Left renal pelvis (tissue), 4 donors: ENCODE data around the gene TMEM258. TPM values are rescaled to one million over a fixed set of nuclear protein-coding genes. Genes with fewer than 3 reads are reported as not detected.

ENCODE experiments used
- DNase-seq, 4 donors: peaks; one replicate each; pipeline ENCODE4 v3.0.0-alpha.2; 2013; ENCODE audit warnings: low read depth in 4 of 4, low spot score in 3 of 4
- polyA plus RNA-seq, 4 donors: library from polyadenylated mRNA; unstranded; fragments of 120-200 nt; gene quantifications; one replicate each; pipeline ENCODE4 v1.2.1, GENCODE V29; 2013; ENCODE audit not compliant: insufficient read length in 4 of 4

Gene TMEM258
- polyA plus RNA-seq, 4 donors, result 169 to 174 (median 172) TPM

DNA sequence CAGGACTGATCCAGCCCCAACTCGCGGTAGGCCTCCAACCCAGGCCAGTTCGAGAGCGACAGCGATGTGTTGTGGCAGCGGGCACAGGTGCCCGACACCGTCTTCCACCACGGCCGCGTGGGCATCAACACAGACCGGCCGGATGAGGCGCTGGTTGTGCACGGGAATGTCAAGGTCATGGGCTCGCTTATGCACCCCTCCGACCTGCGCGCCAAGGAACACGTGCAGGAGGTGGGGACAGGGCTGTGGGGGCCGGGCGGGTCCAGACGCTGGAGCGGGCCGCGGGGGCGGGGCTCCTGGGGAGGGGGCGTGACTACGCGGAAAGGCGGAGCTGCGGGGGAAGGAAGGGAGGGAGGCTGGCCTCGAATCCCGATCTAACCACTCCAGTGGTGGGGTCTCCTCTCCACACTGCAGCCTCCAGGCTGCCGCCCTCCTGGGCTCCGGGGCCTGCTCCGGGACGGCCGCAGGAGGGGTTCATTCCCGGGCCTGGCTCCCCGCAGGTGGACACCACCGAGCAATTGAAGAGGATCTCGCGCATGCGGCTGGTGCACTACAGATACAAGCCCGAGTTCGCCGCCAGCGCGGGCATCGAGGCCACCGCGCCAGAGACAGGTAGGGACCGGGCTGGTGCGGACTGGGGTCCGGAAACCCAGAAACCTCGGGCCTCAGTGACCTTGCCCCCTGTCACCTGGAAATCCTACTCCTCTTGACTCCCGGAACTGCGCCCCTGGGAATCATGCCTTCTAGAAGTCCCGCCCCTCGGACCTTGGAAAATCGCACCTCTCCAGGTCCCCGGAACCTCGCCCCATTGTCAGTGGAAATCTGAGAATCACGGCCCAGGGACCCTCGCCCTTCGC, 14.9 kb downstream of the TMEM258 start:
- DNase-seq, result no peak

DNA sequence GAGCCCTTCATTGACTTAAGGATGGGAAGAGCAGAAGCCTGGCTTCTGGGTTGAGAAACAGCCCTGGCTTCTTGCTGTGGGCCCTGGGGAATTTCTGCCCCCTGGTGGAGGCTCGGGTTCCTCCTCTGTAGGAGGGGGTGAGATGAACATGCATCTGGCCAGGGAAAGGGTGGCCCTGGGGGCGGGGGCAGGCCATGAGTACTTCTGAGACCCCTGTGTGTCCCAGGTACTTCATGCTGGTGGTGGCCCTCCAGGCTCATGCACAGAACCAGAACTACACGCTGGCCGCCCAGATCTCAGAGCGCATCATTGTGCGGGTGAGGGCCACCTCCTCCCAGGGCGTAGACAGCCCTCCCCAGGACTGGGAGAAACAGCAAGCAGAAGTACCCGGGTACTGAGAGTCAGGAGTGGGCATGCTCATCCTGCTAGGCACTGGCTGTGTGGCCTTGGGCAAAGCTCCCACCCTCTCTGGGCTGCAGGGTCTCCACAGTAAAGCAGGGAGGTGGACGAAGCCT, 15.8 kb downstream of the TMEM258 start:
- DNase-seq, result no peak

- no peak for DNase-seq
These were observed 16.5 kb downstream of the TMEM258 start for GRCh38 chr11:61775606-61776554.

DNA sequence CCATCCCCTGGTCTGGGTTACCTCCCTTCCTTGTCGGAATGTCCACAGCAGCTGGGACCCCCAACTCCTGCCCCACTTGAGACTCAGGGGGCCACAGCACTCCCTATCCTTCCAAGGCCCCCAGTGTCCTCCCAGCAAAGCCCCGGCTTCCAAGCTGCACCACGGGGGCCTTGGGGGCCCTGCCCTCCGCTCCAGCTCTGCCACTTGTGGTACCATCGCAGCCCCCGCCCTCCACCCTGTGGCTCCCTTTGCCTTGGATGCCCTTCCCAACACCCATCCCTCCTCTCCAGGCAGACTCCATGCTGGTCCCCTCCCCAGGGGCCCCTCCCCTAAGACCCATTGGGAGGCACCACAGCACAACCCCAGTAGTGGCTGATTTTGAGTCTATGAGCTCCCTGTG, 17.3 kb downstream of the TMEM258 start:
- no peak for DNase-seq

GRCh38 chr11:61774411-61774810, 18.0 kb downstream of the TMEM258 start:
- no peak for DNase-seq

DNA sequence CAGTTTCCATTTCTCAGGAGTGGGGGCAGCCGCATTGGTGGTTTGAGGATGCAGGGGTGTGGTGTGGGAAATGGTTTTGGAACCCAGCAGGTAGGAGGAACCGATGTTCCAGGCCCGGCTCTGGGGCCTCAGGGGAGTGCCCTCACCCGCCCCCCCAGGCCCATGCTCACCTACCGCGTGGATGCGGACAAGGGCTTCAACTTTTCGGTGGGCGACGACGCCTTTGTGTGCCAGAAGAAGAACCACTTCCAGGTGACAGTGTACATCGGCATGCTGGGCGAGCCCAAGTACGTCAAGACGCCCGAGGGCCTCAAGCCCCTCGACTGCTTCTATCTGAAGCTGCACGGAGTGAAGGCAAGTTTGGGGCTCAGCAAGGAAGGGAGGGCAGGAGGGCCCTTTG, 18.6 kb downstream of the TMEM258 start:
- DNase-seq, result no peak

DNA sequence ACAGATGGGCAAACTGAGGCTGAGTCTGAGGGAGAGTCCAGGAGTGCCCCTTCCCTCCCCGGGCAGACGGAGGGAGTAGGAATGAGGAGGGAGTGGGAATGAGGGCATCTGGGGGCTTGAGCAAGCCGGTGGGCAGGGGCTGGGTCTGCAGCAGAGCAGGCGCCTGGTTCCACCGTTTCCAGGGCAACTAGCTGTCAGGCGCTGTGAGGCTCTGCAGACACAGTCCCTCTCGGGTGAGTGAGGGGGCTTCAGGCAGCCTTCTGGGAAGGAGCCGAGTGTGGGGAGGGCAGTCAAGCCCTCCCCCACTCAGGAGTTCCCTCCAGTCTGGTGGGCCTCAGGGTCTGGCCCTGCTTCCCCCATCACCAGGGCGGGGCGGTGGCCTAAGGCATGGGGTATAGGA, 19.0 kb downstream of the TMEM258 start:
- no peak for DNase-seq

DNA sequence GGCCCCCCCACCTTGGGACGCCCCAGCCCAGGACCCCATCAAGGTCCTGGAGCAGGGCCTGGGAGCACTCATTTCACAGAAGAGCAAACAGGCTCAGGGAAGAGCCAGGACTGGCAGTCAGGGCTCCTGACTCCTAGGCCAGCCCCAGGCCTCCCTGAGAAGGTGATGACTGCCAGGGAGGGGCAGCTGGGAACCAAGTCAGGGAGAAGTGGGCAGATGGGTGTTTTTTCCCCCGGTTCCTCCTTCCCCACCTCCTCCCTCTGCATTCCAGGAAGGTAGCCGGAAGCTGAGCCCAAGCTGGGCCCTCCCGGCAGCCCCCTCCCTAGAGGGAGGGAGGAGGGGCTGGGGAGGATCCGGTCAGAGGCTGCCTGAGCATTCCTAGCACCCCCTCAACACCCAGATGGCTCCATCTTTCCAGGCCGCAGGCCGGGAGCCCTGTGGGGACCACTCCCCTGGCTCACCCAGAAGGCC, 20.4 kb downstream of the TMEM258 start:
- DNase-seq, result no peak

GRCh38 chr11:61771195-61771894, 21.1 kb downstream of the TMEM258 start:
- no peak for DNase-seq

DNA sequence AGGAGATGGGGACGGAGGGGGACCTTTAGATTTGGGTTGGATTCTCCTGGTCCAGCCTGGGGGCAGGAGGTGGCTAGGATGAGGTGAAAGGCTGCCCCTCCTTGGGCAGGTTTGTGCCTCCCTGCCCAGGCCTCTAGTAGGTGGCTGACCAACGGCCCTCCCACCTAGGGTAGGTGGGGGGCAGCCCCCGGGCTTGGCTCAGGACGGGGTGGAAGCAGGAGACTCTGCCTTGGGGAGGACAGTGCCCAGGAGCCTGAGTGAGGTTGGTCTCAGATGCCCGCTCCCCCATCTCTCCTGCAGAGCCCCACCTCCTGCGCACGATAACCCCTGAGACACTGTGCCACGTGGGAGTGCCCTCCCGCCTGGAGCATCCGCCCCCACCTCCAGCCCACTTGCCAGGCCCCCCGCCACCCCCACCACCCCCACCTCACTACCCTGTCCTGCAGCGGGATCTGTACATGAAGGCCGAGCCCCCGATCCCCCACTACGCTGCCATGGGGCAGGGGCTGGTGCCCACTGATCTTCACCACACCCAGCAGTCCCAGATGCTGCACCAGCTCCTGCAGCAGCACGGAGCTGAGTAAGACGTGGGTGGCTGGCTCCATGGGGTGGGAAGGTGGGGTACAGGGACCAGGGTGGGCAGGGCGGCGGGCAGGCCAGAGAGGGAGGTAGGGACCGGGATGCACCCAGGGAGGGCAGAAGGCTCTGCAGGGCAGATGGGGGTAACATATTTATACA, 22.3 kb downstream of the TMEM258 start:
- no peak for DNase-seq

DNA sequence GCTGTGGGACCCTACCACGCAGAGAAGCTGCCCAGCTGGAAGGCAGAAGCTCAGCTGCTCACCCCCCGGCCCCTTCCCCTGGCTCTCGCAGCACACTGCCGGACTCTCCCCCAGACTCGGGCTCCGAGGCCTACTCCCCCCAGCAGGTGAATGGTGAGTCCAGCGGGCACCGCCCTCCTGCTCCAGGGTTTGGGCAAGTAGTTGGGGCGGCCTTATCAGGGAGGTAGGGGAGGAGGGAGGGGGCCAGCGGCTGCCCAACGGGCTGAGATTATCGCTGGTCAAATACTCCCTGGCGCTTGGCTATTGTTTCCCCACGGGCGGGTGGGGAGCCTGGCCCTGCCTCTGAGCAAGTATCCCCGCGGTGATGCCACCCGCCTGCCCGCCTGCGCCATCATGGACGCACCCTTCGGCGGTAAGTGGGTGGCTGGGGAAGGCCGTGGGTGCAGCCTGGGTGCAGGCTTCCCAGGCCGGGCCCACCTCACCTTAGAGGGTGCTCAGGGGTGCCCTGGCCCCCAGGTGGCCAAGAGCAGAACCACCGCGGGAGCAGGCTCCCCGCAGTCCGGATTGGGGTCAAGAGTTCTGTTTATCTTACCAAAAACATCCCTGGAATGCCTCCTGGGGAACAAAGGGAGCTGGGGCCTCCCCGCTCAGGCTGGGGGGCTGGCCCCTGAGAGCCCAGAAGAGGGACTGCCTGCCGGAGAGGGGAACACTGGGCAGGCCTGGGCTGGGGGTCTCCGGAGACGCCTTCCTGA, 23.1 kb downstream of the TMEM258 start:
- DNase-seq, result no peak

DNA sequence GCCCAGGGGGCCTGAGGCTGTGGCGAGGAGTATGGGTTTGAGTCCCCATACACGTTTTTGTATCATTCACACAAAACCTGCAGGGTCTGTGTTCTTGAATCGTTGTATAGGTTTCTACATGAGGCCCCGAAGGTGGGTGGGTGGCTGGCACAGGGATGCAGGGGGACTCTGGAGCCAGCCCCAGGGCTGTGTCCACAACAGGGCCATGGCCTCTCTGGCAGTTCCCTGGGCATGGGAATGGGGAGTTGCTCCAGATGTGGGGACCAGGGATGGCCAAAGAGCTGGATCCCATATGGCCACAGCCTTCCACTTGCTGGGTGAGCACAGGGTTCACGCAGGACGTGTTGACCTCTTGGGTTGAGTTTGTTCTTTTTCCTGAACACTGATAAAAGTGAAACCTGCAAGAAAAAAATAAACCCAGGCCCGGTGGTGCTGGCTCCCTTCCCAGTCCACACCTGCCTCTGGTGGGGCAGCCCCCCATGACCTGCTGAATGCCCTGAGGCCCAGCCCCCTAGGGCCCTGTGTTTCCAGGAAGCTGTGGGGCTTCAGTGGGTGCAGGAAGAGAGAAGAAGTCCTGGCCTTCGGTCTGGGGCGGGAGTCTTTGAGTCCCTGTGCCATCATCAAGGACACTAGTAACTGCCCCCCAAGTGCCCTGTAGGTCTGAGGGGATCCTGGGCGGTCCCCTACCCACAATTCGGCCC, 23.9 kb downstream of the TMEM258 start:
- no peak for DNase-seq

DNA sequence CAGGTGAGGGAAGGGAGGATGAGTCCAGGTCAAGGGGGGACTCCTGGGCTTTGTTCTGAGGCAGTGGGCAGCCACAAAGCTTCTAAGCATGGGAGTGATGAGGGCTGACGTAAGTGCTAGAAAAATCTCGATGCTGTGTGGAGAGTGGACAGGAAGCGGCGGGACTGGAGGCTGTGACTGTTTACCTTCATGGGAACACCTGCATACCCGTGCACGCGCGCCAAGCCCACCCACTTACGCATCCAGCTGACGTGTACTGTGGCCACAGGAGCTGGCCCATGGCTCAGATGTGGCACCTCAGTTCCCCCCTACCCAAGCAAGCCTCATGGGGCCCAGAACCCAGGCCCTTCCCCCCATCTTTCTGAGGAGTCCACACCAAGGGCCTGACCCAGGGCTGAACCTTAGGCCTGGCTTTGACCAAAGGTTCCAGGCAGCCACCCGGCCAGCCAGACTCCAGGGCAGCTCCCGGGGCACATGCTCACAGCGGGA, 26.0 kb downstream of the TMEM258 start:
- no peak for DNase-seq

- no peak for DNase-seq
These were observed 26.7 kb downstream of the TMEM258 start for GRCh38 chr11:61765550-61766253.

DNA sequence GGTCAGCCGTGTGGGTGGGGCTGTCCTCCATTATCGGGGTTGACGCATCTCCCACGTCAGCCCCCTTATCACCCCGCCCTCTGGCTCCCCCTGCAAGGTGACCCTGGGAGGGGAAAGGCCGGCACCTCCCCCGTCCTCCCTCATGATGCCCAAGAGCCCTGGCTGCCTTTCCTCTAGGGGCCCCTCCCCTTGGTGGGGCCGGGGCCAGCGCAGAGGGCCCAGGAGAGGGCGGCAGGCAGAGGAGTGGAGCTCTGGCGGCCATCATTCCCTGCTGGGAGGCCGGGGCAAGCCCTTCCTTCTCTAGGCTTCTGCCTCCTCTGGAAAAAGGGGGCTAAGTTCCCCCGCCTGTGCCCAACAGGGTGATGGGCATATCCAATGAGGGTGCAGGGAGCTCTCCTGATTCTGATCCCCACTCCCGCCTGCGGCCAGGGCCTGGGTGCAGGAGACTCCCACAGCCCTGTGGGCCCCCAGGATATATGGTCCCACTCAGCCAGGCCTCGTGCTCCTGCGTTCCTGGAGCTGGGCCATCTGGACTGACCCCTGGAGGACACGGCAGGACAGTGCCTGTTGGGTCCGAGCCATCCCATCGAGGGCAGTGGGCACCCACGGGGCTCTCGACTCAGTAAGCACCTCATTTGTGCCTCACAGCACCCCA, 27.7 kb downstream of the TMEM258 start:
- no peak for DNase-seq

DNA sequence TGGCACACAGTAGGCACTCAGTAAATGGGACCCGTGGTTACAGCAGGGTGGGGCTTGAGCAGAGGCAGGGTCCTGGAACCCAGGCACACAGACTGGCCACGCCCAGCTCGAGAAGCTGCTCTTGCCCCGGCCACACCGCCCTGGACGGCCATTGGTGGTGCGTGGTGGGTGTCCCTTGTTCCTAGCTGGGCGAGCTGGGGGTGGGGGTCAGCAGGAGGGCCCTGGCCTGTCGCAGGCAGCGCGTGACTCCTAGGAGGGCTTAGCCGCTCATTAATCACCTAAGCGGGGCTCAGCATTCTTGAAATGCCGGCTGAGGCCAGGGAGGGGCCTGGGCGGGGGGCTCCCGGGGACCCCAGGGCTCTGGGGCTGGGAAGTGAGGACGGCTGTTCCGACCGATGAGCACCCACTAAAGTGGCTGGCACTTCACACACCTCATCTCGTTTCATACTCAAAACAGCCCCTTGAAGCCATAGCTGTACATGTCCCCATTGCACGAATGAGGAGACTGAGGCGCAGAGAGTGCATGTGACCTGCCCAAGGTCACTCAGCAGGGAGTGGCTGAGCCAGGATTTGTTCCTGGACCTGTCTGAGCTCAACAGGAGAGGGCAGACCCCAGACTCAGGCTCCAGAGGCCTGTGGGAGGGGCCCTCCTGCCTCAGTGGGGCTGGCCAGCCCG, 28.3 kb downstream of the TMEM258 start:
- DNase-seq, result no peak

- DNase-seq, result no peak
These were observed 29.6 kb downstream of the TMEM258 start for GRCh38 chr11:61762798-61763197.
